Right atrium auricular region (tissue), 2 donors: ENCODE data around the gene MDH2. TPM values are rescaled to one million over a fixed set of nuclear protein-coding genes. Genes with fewer than 3 reads are reported as not detected.
"Not testable (repeated sequence)": the region's sequence is repeated elsewhere in the genome, so short reads cannot be mapped to it uniquely, and the experiment has no call there.

Experiments used
- DNase-seq: peaks from one replicate; pipeline ENCODE4 v3.0.0-alpha.2; 2019; ENCODE audit warnings: low spot score
- H3K27ac ChIP-seq, 2 donors: fragments of 200-600 bp; sonication (generic); 1 replicate in 1 of 2; 2 replicates in 1 of 2; pipeline ENCODE4 v1.5.1; 2016 to 2019
- H3K27me3 ChIP-seq, 2 donors: fragments of 200-600 bp; sonication (generic); one replicate each; pipeline versions ENCODE4 v1.5.1 to v1.6.0; 2017 to 2019
- H3K36me3 ChIP-seq: fragments of 200-600 bp; sonication (generic); one replicate; pipeline ENCODE4 v1.5.1; 2016
- H3K4me1 ChIP-seq, 2 donors: fragments of 200-600 bp; sonication (generic); one replicate each; pipeline versions ENCODE4 v1.5.1 to v1.6.0; 2017 to 2019
- H3K4me3 ChIP-seq, 2 donors: fragments of 200-600 bp; sonication (generic); 1 replicate in 1 of 2; 2 replicates in 1 of 2; pipeline ENCODE4 v1.5.1; 2017 to 2019; ENCODE audit warnings: mild to moderate bottlenecking in 1 of 2, moderate library complexity in 1 of 2
- H3K9me3 ChIP-seq, 2 donors: fragments of 200-600 bp; sonication (generic); one replicate each; pipeline ENCODE4 v1.5.1; 2019
- CTCF ChIP-seq, 2 donors: fragments of 200-600 bp; sonication (generic); IDR thresholded peaks; one replicate each; pipeline ENCODE4 v1.5.1; 2019; ENCODE audit warnings: antibody characterized with exemption in 2 of 2
- total RNA-seq, 2 donors: library from RNA; depleted of rRNA; stranded (reverse); fragments of >200 nt; gene quantifications; one replicate each; pipeline ENCODE4 v1.1.0, GENCODE V29; 2016

Gene MDH2
- total RNA-seq = 100 to 1,000 TPM; 186 to 272 TPM

DNA sequence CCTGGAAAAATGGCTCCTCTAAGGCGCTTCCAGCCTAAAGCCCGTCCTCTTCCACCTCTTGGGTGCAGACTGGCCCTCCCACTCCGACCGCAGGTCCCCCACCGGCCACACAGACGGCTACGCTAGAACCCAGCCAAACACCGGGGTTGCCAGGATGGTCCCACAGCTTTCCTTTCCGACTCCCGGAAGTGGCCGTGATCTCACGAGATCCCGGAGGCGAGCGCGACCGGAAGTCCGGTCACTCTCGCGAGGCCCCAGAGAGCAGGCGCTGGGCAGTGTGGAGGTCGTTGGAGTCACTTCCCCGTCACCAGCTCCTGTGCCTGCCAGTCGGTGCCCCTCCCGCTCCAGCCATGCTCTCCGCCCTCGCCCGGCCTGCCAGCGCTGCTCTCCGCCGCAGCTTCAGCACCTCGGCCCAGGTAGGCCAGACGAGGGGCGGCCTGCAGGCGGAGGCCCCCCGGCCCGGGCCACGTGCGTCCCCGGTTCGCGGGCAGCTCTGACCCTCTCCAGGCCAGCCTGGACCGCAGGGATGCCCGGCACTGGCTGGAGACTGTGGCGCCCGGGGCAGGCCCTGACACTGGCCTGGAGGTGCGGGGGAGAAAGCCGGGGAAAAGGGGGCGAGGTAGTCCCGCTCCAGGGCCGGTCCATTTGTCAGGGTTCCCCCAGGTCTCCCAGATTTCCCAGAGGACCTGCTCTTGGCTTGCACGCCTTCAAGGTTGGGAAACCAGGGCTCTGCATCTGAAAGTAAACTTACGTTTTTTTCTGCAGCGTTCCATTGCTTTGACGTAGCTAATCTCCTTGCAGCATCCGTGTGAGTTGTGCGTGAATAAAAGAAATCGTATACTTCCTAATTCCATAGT lies at the start of gene MDH2, which contains the start of gene STYXL1:
Gene MDH2, plus strand, starts transcription at position 296 of the 857 bp plus-strand sequence. Its CDS starts 55 bp downstream, at position 351.
Gene STYXL1, minus strand, starts transcription at position 190 of the 857 bp plus-strand sequence. CDS start 17,477 bp downstream, outside the sequence.
- Histone ChIP-seq H3K27me3 (no peaks in the 10 kb centered on the region), H3K4me1 (peaks cover 0 to 44% of the 10 kb centered on the region in 2 donors), H3K4me3 (peak within 1 kb of the TSS; percentile 96 to 100), H3K9me3 (no peaks in the 10 kb centered on the region), H3K27ac (peak within 1 kb of the TSS; percentile 96), H3K36me3 (peaks cover 6% of the 10 kb centered on the region)
- TF ChIP-seq CTCF (IDR thresholded peaks at IDR 0.05) = no peak
- DNase-seq = peak; percentile 97

DNA sequence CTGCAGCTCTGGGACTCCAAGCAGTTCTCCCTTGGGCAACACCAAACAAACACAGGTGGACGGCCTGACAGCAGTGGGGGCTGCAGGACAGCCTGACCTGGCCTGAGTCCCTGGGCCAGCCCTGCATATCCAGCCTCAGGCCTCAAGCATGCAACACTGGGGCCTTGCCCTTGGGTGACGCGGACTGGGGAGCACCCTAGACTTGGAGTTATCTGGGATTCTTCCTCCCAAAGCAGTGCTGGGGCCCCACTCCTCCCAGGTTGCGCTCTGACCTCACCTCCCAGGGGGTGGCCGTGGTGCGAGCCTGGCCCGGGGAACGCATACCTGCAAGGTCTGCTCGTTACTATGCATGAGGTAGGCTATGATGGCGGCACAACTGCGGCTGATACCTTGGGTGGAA lies 47.3 kb upstream of the MDH2 start:
- Histone ChIP-seq H3K27ac (no peak overlapping the region), H3K9me3 (no peaks in the 10 kb centered on the region), H3K36me3 (peaks cover 9% of the 10 kb centered on the region), H3K4me3 (no peak overlapping the region), H3K27me3 (no peaks in the 10 kb centered on the region), H3K4me1 (peaks cover 0 to under 1% of the 10 kb centered on the region in 2 donors)
- TF ChIP-seq CTCF (IDR thresholded peaks at IDR 0.05) = no peak
- no peak for DNase-seq

- no peak for DNase-seq
- Histone ChIP-seq H3K27ac (no peak overlapping the region), H3K36me3 (peaks cover 9% of the 10 kb centered on the region), H3K4me1 (no peaks in the 10 kb centered on the region), H3K4me3 (no peak overlapping the region), H3K27me3 (no peaks in the 10 kb centered on the region), H3K9me3 (no peaks in the 10 kb centered on the region)
- no peak for TF ChIP-seq CTCF (IDR thresholded peaks at IDR 0.05)
Measured at GRCh38 chr7:76002139-76002538, 45.8 kb upstream of the MDH2 start.

GRCh38 chr7:76002822-76003221 lies 45.1 kb upstream of the MDH2 start:
- DNase-seq = no peak
- peaks cover 9% of the 10 kb centered on the region for H3K36me3 ChIP-seq
- H3K4me3 ChIP-seq = no peak overlapping the region
- H3K27me3 ChIP-seq = no peaks in the 10 kb centered on the region
- H3K4me1 ChIP-seq = no peaks in the 10 kb centered on the region
- no peaks in the 10 kb centered on the region for H3K9me3 ChIP-seq
- H3K27ac ChIP-seq = no peak overlapping the region
- no peak for TF ChIP-seq CTCF (IDR thresholded peaks at IDR 0.05)

- no peak for DNase-seq
- Histone ChIP-seq H3K36me3 (peaks cover 9% of the 10 kb centered on the region), H3K27me3 (no peaks in the 10 kb centered on the region), H3K27ac (no peak overlapping the region), H3K4me1 (no peaks in the 10 kb centered on the region), H3K9me3 (no peaks in the 10 kb centered on the region), H3K4me3 (no peak overlapping the region)
- no peak for TF ChIP-seq CTCF (IDR thresholded peaks at IDR 0.05)
Measured at GRCh38 chr7:76003351-76003750, 44.6 kb upstream of the MDH2 start.

DNA sequence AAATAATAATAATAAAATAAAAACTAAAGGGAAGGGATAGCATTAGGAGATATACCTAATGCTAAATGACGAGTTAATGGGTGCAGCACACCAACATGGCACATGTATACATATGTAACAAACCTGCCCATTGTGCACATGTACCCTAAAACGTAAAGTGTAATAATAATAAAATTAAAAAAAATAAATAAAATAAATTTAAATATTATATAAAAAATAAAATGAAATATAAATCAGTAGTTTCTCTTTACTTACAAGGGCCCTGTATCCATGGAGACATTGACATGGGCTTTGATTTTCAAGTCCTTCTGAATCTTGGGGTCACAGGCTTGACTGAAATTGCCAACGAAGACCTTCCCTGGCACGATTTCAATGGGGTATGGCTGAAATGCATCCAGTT lies 42.9 kb upstream of the MDH2 start:
- not testable (repeated sequence) for H3K27me3 ChIP-seq, H3K4me1 ChIP-seq, DNase-seq, H3K4me3 ChIP-seq, H3K9me3 ChIP-seq, H3K36me3 ChIP-seq, H3K27ac ChIP-seq
